A172 (cell line): ENCODE results near the gene TOMM22. TPM values are rescaled to one million over a fixed set of nuclear protein-coding genes. Genes with fewer than 3 reads are reported as not detected.

Experiments used
- DNase-seq: peaks from one replicate; pipeline ENCODE4 v3.0.0-alpha.2; 2015; ENCODE audit warnings: low spot score
- total RNA-seq: library from RNA; depleted of rRNA; stranded (reverse); fragments of >200 nt; shearing (Covaris generic); gene quantifications from 2 replicates; pipeline ENCODE4 v1.2.3, GENCODE V29; 2014

Gene TOMM22
- total RNA-seq, 1 experiment from 2014 or later = 67.7 TPM

DNA sequence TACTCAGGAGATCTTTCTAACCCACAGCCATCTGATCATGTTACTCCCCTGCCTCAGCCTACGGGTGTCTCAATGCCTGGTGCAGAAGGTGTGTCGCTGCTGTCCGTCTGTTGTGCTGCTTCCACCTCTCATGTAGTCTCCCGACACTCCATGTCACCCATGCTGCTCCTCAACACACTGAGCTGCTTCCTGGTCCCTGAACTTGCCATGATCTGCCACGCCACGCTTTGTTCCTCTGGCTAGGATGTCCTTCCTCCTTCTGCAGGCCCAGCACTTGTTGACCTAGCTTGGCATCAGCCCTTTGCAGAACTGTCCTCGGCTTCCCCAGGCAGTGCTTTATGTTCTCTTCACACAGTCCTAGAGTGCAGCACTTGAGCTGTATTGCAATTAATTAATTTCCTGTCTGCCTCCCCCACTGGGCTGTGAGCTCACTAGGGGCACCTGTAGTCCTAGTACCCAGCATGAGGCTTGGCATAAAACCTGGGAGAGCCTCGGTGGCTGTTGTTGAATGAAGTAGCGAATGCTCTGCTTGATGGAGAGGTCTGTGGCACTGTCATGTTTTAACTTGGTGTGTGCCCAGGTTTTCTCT, 33.5 kb downstream of the TOMM22 start:
- DNase-seq = no peak

DNA sequence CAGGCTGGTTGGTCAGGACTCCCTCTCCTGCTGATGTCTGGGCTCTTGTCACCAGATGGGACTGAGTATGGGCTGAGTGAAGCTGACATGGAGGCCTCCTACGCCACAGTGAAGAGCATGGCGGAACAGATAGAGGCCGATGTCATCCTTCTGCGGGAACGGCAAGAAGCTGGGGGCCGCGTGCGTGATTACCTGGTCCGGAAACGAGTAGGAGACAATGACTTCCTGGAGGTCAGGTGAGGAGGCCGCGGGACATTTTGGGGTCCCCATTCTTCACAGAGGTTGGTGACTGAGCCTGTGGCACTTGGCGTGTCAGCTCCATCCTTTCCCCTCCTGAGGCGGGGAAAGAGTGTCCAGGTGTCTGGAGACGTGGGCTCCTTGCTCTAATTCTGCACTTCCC, 34.1 kb downstream of the TOMM22 start:
- DNase-seq = no peak

DNA sequence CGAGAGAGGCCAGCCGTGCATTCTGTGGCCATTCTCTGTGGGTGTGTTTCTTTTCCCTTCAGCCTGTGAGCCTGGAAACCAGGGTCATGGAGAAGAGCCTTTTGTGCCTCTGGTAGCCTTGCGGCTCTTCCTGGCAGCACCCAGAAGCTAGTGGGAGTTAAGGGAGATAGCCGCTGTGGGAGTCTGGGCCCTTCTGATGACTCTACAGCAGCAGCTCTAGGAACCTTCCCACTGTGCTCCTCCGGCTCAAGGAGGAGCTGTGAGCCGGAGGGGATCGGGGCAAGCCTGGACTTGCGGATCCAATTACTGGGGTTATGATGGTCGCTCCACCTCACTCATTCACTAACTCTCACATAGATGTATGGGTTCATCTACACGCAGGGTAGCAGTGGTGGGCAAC, 34.5 kb downstream of the TOMM22 start:
- DNase-seq = no peak

DNA sequence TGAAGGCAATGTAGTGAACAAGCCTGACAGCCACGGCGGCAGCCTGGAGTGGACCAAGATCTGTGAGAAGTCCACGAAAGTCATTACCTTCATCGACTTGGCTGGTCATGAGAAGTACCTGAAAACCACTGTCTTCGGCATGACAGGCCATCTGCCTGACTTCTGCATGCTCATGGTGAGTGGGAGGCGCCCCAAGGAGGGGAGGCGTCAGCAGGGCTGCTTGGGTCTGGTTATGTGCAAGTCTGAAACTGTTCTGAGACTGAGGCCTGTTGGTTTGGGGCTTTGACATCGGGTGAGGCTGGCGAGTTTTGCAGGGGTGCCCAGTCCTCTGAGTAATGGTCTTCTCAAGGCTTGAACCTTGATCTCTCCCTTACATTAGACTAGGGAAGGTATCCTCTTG, 35.1 kb downstream of the TOMM22 start:
- DNase-seq = no peak

DNA sequence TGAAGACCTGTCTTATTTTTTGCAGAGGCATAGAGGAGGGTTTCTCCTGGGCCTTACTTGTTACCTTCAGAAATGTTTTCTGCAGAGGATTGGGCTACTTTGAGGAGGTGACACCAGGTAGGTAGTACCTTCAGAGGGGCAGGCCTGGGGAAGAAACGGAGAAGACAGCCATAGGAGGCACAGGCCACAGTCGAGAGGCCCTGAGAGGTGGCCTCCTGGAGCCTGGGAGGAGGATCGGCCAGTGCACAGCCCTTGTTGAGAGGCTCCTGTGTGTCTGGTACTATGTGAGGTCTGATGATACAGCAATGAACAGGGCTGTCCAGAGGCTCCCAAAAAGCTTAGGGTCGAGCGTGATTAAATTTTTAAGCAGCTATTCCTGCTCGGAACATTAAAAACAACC, 35.5 kb downstream of the TOMM22 start:
- no peak for DNase-seq

DNA sequence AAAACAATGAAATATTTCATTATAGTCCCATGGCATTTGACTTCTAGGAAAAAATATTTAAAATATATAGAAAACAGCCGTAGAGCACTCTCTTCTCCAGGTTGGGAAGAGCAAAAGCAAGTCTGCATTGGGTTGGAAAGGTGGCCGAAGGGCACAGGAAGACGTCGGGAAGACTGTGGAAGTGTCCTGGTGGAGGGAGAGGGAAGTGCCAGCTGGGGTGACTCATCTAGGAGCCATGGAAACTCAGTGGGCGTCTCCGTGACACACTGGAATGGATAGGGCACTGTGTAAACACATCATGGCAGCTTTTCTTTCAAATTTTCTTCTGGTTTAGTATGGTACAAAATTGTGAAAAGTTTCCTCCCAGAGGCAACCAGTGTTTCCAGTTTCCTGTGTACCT, 36.7 kb downstream of the TOMM22 start:
- DNase-seq = peak; percentile 83

DNA sequence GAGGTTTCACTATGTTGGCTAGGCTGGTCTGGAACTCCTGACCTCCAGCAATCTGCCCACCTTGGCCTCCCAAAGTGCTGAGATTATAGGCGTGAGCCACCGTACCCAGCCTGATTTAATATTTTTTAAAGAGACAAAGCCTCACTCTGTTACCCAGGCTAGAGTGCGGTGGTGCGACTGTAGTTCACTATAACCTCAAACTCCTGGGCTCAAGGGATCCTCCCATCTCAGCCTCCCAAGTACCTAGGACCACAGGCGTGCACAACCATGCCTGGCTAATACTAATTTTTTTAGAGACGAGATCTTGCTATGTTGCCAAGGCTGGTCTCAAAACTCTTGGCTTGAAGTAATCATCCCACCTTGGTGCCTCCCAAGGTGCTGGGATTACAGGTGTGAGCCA, 37.4 kb downstream of the TOMM22 start:
- DNase-seq = no peak

DNA sequence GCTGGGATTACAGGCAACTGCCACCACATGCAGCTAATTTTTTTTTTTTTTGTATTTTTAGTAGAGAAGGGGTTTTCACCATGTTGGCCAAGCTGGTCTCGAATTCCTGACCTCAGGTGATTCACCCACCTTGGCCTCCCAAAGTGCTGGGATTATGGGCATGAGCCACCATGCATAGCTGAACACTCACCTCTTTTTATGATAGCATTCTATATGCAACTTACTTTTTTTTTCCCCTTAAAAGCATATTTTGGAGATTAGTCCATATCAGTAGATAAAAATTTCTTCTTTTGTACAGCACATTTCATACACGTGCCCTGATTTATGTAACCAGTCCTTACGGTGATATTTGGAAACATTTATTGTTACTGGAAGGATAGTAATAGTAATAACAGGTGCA, 38.6 kb downstream of the TOMM22 start:
- DNase-seq = no peak

DNA sequence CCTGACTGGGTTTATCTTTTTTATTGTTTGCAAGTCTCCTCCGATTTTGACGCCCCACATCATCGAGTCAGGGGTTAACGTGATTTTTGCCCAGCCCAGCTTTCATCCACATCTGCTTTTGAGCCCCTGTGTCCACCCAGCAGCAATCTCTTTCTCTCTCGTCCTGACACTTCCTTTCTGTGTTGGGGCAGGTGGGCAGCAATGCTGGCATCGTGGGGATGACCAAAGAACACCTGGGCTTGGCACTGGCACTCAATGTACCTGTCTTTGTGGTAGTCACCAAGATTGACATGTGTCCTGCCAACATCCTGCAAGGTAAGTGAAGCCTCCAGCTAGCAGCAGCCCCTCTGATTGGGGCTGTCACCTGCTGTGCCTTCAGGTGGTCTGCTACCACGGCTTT, 39.8 kb downstream of the TOMM22 start:
- DNase-seq = no peak

DNA sequence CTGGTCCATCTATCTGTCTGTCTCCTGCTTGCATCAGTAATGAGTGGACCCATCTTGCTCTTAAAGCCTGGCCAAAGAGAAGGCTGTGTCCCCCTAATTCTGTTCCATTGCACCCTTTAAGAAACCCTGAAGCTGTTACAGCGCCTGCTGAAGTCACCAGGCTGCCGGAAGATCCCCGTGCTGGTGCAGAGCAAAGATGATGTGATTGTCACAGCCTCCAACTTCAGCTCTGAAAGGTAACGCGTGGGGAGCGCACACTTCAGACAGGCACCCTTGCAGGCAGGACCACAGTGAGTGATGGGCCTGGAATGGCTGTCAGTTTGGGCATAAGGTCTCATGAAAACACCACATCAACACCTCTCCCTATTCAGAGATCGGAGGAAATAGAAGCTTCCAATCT, 42.4 kb downstream of the TOMM22 start:
- DNase-seq = no peak

DNA sequence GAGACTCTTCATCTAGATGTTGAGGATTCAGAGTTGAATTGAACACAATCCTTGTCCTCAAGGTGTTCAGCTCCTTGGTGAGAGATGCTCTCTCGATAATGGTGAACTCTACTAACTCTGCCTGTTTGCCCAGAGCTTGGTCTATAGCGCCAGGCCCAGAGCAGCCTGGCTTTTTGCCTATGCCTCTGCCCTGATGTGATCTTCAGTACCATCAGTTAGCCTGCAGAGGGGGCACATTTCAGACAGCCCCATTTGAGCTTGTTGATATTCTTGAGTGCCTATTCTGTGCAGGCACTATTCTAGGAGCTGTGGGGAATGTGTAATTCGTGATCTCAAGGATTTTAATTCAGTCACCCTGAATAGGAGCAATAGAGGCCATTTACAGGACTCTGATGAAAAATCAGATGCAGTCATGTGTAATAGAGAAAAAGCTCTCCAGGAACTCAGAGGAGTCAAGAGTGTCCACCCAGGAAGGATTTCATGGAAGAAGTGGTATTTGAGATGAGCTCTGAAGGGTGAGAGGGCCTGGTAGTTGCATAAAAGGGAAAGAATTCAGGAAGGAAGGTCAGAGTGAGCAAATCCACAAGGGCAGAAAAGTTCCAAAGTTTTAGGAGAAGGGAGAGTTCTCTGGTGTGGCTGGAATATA, 43.3 kb downstream of the TOMM22 start:
- DNase-seq = peak; percentile 44

DNA sequence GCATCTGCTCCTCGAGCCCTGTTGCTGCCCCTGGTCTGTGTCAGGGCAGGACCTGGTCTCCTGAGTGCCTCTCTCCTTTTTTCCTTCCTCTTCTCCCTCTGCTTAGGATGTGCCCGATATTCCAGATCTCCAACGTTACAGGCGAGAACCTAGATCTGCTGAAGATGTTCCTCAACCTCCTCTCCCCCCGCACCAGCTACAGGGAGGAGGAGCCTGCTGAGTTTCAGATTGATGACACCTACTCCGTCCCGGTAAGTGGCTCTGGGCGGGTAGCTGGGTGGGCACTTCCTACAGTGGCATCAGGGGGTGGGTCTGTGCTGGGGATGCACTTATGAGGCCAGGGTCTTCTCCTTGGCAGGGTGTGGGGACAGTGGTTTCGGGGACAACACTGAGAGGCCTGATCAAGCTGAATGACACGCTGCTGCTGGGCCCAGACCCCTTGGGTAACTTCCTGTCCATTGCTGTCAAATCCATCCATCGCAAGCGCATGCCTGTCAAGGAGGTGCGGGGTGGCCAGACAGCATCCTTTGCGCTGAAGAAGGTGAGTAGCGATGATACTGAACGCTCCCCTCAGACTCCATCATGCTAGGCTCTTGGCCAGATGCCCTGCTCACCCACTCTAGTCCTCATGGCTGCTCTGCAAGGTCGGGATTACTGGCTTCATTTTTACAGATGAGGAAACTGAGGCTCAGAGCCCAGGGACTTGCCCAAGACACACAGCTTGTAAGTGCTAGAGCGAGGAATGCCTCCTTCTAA, 44.3 kb downstream of the TOMM22 start:
- DNase-seq = no peak

DNA sequence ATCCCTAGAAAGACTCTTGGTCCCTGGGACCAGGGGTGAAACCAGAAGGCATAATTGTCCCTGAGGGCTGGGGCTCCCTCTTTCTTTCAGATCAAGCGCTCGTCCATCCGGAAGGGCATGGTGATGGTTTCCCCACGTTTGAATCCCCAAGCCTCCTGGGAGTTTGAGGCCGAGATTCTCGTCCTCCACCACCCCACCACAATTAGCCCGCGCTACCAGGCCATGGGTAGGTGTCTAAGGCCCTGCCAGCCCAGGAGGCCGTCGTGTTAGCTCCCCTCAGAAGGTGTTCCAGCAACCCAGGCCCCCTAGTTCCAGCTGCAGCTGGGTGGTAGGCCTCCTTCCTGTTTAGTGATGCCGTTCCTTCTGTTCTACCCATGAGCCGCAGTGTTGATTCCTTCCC, 45.4 kb downstream of the TOMM22 start:
- DNase-seq = no peak

DNA sequence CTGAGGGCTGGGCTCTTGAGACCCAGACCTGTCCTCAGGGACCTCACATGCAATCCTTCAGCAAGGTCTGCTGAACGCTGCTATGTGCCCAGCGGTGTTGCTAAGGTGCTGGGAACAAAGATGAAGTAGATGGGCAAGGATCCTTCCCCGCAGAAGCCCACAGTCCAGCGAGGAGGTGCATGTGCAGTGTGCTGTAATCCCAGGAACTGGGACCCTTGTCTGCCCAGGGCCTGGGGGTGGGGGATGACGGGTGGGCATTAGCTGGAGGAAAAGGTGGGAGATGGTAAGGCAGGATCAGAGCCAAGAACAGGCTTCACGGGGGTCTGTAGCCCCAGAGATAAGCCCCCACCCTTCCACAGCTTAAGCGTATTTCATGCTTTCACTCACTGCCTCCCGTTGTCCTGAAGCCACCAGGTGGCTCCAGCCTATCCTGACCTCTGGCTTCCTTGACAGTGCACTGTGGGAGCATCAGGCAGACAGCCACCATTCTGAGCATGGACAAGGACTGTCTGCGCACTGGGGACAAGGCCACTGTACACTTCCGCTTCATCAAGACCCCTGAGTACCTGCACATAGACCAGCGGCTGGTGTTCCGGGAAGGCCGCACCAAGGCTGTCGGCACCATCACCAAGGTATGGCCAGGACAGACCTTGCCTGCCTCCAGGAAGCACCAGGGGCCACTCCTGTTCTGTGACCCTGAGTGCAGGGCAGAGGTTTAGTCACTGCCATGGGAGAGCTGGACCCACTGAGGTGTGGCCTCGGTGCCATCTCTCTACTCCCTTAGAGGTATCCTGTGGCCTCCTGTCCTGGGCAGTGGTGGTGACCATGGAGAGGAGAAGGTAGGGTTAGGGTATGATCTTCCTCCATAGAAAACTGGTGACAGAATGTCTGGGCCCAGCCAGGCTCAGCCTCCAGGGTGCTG, 46.0 kb downstream of the TOMM22 start:
- no peak for DNase-seq

DNA sequence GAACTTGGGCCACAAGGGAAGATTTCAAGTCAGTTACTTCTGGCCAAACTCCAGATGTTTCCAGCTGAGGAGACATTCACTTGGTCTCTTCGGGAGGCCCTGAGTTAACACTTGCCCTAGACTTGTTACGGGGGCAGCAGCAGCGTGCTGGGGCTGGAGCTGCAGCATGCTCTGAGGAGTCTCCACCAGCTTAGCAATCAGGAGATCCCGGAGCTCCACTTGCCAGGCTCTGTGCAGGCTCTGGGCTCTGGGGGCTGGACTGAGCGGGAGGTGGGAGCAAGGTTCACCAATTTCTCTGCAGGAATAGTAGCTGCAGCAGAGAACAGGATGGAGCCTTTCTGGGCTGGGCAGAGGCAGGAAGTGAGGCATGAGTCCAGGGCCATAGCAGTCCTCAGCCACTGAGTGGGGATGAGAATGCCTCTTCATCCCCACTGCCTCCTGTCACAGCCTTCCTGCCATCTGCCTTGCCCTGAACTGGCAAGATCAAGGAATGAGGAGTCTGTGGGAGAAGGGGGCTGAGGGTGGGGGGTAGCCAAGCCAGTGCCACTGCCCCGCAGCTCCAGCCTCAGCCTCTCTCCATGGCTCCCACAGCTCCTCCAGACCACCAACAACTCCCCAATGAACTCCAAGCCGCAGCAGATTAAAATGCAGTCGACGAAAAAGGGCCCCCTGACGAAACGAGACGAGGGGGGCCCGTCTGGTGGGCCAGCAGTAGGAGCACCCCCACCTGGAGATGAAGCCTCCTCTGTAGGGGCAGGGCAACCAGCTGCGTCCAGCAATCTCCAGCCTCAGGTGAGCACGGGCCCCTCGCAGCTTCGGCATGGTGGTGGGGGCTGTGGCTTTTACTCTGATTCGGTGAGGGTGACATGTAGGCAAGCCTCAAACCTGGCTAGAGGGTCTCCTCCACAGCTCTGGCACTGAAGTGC, 47.4 kb downstream of the TOMM22 start:
- no peak for DNase-seq

DNA sequence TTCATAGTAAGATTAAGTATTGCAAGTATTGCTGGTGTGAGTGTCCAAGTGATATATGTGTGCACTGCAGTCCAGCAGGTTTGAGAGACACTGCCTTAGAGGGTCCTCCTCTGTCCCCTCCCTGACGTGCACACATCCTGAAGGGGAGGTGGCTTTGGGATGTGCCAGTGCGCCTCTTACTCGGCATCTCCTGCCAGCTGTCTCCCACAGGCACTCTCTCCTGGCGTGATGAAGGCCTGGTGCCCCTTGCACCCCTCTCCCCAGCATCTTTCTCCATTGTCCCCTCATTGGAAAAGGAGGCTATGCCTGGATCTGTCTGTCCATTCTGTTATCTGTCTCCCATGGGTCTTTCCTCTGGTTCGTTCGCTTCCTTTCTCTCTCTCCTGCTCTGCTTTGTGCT, 48.2 kb downstream of the TOMM22 start:
- no peak for DNase-seq

DNA sequence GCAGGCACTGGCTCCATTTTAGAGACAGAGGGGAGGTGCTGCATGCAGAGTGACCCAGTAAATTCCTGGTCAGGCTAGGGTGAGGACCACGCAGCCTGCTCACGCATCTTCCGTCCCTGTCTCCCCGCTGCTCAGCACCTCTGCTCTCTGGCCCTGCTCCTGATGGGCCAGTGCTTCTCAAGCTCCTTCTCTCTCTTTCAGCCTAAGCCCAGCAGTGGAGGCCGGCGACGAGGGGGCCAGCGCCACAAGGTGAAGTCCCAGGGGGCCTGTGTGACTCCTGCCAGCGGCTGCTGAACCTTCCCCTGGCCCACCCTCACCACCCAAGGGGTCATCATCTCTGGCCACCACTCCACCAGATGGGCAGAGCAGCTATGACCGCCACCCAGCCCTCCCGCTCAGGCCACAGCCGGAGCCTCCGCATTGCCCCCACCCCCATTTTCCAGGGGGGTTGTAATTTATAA, 48.7 kb downstream of the TOMM22 start:
- DNase-seq = no peak

DNA sequence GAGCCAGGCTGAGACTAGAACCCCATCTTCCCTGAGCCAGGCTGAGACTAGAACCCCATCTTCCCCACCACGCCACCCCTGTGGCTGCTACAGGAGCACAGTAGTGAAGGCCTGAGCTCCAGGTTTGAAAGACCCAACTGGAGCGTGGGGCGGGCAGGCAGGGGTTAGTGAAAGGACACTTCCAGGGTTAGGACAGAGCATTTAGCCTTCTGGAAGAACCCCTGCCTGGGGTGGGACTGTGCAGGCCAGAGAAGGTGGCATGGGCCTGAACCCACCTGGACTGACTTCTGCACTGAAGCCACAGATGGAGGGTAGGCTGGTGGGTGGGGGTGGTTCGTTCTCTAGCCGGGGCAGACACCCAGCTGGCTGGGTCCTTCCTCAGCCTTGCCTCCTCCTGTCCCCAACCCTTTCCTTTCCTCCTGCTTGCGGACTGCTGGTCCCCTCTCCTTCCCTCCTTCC, 50.0 kb downstream of the TOMM22 start:
- no peak for DNase-seq

DNA sequence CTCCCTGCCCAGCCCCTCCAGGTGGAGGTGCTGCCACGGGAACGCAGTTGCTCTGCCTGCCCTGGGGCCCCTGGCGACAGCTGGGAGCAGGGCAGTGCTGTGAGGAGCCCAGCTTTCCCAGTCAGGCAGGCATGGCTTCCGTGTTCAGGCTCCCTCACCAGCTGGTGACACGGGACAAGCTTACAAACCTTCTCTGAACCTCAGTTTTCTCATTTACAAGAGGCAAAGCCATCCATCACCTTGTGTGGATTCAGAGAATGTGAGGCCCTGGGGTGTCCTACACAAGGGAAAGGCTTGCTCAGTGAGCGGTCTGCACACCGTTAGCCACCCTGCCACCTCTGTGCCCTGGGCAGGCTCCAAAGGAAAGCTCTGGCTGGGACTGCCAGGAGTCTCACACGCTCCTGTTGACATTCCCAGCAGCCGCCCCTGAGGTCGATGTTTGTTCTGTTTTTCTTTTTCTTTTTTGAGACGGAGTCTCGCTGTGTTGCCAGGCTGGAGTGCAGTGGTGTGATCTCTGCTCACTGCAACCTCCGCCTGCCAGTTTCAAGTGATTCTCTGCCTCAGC, 50.6 kb downstream of the TOMM22 start:
- DNase-seq = no peak

DNA sequence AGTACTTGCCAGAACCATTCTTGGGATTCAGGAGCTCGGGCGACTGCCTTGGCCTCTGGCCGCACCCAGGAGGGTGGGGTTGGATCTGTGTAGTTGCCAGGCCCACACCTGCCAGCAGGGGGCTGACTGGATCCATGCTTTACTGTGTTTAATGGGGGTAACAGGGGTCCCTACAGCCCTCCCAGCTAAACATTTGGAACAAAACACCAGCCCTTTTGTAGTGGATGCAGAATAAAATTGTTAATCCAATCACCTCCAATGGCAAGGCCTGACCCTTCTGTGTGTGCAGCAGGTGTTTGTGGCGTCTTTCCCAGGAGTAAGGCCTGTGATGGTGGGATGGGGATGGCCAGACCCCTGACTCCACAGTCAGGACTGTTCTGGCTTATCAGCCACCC, 51.6 kb downstream of the TOMM22 start:
- DNase-seq = no peak
